Stimulated activated CD4-positive, alpha-beta T cell treated with anti-CD3 and anti-CD28 coated beads, Interleukin-2, amount 100 ng/mL, for 48 hours (primary cell): Measurements from ENCODE around the gene PXDN.

Experiments used
- DNase-seq, 2 donors: peaks; one replicate each; pipeline ENCODE4 v3.0.0-alpha.2; 2020

The PXDN gene

DNA sequence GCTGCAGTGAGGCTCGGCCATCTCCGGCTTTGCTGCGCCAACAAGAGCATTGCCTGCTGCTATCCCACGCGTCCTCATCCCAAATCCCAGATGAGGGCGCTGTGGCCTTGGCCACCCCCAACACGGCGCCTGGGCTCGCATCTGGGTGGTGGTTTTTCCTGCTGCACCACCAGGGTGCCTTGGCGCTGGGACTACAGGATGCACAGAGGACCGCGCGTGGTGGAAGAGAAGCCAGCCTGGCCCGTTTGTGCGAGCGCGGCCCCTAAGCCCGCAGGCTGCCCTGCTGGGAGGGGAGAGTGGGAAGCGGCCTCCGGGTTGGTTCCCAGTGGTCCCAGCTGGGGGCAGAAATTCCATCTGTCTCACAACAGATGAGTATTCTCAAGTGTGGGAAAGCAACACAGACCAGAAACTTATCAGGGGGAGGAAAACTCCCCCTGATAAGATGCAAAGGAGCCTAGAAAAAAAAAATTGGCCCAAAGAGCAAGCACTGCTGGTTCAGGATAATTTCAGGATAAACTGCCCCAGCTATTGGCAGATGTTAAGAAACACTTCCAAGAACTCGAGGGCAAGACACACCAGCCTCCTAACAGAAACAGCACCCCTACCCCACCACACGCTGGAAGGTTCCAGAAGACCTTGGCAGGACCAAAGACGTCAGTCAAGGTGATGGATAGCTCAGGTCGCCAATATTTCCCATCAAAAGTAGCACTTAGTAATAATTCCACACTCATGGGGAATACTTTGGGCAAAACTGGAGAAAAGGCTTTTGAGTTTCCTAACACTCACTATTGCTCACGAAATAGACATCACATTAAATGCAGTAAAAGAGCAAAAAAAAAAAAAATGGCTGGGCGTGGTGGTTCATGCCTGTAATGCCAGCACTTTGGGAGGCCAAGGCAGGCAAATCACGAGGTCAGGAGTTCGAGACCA is 152.1 kb downstream of the PXDN start:
- DNase-seq: no peak

DNA sequence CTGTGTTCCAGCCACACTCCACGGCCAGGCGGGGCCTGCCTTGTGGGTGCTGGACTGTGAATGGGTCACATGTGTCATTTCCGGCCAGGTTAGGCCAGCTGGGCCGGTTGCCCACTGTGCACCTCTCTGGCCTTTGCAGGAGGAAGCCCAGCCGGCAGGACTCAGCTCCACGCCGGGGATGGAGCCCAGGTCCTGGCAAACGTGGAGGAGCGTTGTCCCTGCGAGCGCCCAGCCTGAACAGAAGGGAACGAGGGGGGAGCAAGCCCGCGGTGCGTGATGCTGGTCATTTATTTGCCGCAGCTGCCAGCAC is 152.9 kb downstream of the PXDN start:
- DNase-seq: no peak

DNA sequence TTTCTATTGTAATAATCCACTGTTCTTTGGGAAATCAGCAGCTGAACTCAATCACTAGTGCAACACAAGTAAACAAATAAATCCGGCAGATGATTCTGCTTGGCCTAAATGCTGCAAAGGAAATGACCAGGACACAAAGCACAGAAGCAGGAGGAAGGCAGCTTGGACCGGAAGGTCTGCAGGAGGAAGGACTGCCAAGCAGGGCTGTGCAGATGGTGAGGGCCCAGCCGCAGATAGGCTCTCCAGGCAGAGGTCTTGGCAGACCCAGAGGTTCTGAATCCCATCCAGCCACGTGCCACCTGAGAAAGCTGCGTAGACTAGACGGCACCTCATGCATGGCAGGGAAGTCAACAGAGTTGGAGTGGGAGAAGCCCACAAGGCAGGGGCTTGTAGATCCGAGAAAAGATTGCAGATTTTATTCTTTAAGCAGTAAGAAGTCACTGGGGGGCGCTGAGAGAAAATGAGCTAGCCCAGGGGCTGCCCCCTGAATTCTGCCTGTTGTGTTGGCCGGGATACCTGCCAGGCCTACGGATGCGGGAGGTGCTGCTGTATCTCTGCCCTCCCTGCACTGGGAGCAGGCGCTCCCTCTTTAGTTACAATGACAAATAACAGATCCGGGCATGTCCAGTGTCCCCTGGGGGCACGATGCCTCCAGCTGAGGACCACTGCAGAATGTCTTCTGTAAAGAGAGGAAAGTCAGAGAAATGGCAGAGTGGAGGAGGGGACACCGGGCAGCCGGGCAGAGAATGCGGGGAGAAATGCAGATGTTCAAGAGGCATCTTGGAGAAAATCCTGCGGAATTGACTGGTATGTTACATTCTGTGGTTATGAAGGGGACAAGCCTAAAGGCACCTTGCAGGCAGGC is 153.5 kb downstream of the PXDN start:
- no peak for DNase-seq

DNA sequence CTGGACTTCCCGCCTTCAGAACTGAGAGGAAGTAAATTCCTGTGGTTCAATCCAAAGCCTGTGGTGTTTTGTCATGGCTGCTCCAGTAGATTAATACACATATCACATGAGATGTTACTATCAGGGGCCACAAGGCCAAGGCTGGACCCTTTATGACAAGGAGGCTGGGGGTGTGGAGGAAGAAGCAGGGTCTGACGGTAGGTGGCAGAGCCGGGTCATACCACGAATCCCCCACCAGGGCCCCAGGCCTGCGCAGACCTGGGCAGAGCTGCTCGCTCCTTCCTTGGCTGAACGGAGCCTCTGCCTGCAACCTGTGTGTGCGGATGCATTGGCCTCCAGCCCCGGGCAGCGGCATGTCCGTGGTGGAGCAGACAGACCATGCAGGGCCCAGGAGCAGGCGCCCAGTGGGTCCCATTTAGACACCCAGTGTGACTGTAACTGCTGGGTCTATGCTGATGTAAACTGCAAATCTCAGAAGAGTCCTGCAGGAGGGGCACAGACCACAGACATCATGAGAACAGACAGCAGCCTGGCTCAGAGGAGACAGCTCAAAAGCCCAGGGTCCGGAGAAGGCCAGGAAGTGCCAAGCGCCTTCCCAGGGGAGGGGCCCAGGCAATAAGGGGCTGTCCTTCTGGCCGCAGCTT is 155.2 kb downstream of the PXDN start:
- DNase-seq: no peak

DNA sequence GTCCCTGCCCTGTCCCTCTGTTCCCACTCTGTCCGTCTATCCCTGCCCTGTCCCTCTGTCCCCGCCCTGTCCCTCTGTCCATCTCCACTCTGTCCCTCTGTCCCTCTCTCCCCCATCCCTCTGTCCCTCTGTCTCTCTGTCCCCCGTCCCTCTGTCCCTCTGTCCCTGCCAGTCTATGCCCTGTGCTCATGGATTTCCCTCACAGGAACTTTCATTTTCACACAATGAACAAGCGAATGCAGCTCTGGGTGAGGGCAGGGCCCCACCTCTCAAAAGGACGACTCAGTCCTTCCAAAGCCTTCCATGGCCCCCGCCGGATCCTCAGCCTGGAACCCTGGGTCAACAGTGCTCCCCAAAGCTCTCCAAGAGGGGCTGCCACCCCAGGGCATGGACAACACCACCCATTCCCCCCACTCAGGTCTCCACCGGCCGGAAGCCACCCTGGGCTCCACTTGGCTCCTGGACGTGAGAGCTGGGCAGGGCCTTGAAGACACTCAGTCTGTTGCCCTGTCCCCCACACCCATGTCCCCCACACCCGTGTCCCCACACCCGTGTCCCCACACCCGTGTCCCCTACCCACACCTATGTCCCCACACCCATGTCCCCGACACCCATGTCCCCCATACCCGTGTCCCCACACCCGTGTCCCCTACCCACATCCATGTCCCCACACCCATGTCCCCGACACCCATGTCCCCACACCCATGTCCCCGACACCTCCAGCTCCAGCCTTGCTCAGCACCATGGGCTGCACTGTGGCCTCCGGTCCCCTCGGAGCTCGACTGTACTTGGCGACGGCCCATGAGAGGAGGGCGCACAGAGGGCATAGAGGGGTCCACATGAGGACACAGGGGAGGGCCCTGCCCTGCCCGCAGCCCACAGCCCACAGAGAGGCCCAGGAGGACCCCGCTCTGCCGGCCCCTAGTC is 156.0 kb downstream of the PXDN start:
- no peak for DNase-seq

DNA sequence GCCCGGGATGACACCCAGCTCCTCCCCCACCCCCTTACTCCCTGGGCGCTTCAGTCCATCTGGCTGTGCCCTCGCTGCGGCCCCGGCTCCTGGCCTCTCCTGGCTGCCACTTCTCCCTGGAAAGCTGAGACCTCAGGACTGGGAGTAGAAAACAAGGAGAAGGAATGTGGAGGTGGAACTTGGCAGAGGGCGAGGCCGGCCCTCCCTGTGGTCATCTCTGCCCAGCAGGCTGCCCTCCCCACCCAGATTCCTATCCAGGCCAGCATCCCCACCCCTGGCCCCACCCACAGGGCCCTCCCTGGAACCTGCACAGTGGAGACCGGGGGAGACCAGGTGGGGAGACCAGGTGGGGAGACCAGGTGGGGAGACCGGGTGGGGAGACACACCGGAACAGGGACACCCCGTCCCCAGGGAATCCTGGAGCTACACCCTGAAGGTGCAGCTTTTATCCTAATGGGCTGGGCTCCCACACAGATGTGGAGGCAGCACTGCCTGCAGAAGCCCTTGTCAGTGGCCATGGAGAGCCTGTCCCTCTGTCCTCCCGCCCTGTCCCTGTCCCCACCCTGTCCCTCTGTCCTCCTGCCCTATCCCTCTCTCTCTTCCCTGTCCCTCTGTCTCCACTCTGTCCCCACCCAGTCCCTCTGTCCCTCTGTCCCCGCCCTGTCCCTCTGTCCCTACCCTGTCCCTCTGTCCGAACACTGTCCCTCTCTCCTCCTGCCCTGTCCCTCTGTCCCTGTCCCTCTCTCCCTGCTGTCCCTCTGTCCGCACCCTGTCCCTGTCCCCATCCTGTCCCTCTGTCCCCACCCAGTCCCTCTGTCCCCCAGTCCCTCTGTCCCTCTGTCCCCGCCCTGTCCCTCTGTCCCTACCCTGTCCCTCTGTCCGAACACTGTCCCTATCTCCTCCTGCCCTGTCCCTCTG is 157.1 kb downstream of the PXDN start:
- DNase-seq: no peak

DNA sequence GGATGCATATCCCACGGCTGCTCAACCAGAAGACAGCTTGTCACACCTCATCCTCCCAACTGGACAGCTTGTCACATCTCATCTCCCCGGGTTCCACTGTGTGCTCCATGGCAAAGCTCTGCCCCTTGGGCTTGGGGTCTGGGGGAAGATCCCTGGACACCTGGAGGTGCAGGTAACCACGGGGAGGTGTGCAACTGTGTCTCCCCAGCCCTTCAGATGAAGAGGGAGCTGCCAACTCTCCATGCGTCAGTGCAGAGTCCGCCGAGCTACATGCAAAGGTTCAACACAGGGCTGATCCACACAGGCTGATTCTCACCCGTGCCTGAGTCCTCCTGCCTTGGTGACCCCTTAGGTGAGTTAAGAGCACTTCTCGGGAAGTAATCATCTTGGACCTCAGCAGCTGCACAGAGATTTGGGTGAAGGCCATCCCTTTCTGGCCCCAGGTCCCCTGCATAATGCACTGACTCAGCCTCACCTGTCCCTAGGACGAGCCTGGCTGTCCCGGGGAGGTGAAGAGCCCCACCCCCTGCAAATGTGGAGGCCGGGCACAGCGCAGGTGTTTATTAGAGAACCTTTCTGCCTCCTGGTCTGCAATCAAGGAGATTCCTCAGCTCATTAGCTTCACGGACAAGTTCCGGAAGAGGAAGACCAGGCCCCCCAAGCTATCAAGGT is 157.9 kb downstream of the PXDN start:
- DNase-seq: no peak

DNA sequence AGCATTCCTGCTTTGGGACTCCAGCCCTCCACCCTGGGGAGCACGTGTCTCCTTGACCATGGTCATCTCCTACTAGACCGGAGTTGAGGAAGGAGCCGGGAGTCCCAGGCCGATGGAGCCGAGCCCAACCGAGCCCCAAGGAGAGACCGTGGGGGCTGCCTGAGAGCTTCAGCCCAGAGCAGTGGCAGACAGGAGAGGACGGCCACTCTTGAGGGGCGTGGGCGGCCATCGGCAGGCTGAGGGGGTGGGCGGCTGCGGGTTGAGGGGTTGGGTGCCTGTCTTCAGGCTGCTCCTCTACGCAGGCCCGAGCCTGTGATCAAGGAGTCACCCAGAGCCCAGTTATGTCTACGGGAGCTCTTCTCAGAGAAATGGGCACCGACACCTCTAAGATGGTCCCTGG is 158.7 kb downstream of the PXDN start:
- DNase-seq: no peak

DNA sequence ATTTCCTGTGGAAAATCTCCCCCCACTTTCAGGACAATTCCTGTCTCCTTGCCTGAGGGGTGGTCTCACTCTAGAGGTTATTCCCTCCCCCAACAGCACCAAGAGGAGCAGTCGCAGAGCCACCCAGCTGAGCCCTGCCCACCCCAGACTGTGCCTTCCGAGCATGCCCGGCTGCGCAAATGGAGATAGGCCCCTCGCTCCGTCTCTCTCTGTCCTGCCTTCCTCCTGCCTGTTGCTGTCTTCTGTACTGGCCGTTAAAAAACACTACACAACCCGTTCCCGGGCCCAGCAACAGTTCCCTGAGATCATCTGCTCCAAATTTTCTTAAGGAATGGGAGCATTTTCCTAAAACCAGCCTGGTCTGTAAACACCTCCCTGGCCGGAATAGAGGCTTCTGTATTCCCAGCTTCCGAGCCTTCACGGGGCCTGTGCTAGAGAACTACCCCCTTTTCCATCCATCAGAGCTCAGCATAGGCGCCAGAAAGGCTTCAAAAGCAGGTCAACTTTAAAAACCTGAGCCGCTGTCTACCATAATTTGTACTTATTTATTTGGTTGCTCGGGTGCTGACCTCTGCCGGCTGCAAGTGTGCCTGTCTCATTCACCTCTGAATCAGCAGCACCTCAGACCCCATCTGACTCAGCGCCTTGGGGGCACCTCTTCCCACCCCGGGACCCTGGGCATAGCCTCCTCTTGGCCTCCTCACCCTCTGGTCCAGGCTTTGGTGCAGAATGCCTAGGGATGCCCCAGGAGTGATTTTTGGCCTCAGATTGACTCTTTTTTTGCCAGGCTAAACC is 159.4 kb downstream of the PXDN start:
- no peak for DNase-seq

DNA sequence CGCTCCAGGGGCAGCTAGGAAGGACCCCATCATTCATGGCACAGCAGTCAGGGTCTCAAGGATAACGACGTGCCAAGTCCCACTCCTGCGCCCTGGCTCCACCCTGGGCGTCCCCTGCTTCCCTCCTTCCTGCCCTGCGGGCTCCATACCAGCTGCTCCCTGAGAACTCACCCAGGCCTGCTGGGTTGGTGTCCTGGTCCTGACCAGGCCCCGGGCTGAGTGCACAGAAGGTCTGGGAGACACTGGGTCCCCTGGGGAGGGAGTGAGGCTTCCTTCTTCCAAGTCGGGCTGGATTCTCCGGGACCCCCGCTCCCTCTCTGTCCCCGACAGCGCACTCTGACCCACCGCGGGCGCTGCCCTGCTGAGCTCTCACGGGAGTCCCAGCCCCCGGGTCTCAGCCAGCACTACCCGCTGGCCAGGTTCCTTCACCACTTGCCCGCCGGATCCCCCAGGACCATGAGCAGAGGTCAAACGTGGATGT is 160.2 kb downstream of the PXDN start:
- no peak for DNase-seq

DNA sequence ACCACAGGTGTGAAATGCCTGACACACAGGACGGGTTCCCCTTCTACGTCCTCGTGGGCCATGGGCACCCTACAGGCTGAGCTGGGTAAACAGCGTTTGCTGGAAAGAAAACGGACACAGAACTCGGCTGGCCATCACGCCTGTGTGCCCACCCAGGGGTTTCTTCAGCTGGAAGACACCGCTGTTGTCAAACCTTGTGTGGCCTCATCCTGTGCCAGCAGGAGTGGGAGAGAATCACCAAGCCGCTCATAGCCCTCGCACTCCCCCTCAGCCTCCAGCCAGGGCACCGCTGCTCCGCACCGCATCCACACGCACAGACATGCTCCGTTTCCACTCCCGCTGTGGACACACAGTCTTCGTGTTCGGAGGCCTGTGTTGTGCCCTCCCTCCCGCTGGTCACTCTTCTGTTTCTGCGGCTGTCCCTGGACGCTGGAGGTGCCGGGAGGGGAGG is 161.4 kb downstream of the PXDN start:
- DNase-seq: no peak

DNA sequence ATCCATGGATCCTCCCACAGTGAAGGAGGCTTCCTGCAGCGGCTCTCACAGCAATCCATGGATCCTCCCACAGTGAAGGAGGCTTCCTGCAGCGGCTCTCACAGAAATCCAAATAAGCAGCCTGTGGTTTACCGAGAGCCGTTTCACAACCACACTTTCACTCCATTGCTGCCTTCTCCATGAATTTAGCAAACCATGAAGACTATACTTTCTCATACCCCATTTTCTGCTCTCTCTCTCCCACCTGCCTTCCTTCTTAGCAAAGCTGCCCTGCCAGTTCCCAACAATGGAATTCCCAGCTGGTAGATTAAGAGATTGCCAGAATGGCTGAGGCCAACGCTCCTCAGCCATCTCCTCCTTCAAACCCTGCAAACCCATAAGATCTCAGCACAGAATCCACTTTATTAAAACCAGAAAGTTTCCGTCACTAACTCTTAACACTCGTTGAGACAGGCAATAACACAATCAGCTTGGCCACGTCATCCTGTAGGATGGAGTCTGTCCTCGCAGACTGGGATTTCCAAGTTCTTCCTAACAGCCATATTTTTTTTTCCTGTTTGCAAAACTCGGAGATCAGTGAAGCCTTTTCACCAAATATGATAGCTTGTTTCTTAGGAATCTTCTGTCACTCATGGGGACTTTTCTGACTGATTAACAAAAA is 162.2 kb downstream of the PXDN start:
- no peak for DNase-seq
